Measurements from ENCODE around the gene LDAH.
"Not testable (repeated sequence)": the region's sequence is repeated elsewhere in the genome, so short reads cannot be mapped to it uniquely, and the experiment has no call there.

The LDAH gene

GRCh38 chr2:20716164-20716563 lies 106.7 kb downstream of the LDAH start:
- DNase-seq = not testable (repeated sequence)

GRCh38 chr2:20714412-20714811 lies 108.5 kb downstream of the LDAH start:
- not testable (repeated sequence) for DNase-seq

- not testable (repeated sequence) for DNase-seq
Observed at GRCh38 chr2:20713585-20713984, 109.3 kb downstream of the LDAH start.

GRCh38 chr2:20711641-20712040 lies 111.3 kb downstream of the LDAH start:
- not testable (repeated sequence) for DNase-seq

GRCh38 chr2:20707601-20708000 lies 115.3 kb downstream of the LDAH start:
- no peak for DNase-seq

GRCh38 chr2:20706786-20707185 lies 116.1 kb downstream of the LDAH start:
- DNase-seq = no peak

- DNase-seq = no peak
Observed at GRCh38 chr2:20706217-20706616, 116.7 kb downstream of the LDAH start.

GRCh38 chr2:20704886-20705285 lies 118.0 kb downstream of the LDAH start:
- no peak for DNase-seq

GRCh38 chr2:20702563-20702962 lies 120.3 kb downstream of the LDAH start:
- DNase-seq = no peak

GRCh38 chr2:20698916-20699613 lies 123.8 kb downstream of the LDAH start:
- DNase-seq = no peak

- DNase-seq = no peak
Observed at GRCh38 chr2:20697322-20697934, 125.5 kb downstream of the LDAH start.

GRCh38 chr2:20696366-20696765 lies 126.5 kb downstream of the LDAH start:
- DNase-seq = no peak

- no peak for DNase-seq
Observed at GRCh38 chr2:20693317-20693716, 129.6 kb downstream of the LDAH start.

- no peak for DNase-seq
Observed at GRCh38 chr2:20692081-20692480, 130.8 kb downstream of the LDAH start.

GRCh38 chr2:20691076-20691734 lies 131.7 kb downstream of the LDAH start:
- no peak for DNase-seq

GRCh38 chr2:20689428-20690264 lies 133.3 kb downstream of the LDAH start:
- DNase-seq = no peak

- no peak for DNase-seq
Observed at GRCh38 chr2:20687260-20687832, 135.6 kb downstream of the LDAH start.

GRCh38 chr2:20684581-20685063 lies 138.3 kb downstream of the LDAH start:
- no peak for DNase-seq

GRCh38 chr2:20682167-20682920 lies 140.6 kb downstream of the LDAH start:
- no peak for DNase-seq

GRCh38 chr2:20680744-20681375 lies 142.0 kb downstream of the LDAH start:
- DNase-seq = no peak

- DNase-seq = no peak
Observed at GRCh38 chr2:20678780-20679179, 144.1 kb downstream of the LDAH start.

GRCh38 chr2:20678086-20678395 lies 144.9 kb downstream of the LDAH start:
- DNase-seq = no peak
